ENCODE data around the gene HPCAL4. TPM values are rescaled to one million over a fixed set of nuclear protein-coding genes. Genes with fewer than 3 reads are reported as not detected.

The HPCAL4 gene
- polyA plus RNA-seq, 4 donors = 0.86 to 1.7 (median 1.0) TPM

- no peak for DNase-seq (ENCODE audit: low read depth in 4 of 4, low spot score in 3 of 4)
Measured at GRCh38 chr1:39678889-39679288, 12.3 kb downstream of the HPCAL4 start.

GRCh38 chr1:39677645-39678044 is 13.6 kb downstream of the HPCAL4 start:
- DNase-seq (ENCODE audit: low read depth in 4 of 4, low spot score in 3 of 4) = no peak

- DNase-seq (ENCODE audit: low read depth in 4 of 4, low spot score in 3 of 4) = no peak
Measured at GRCh38 chr1:39676948-39677548, 14.2 kb downstream of the HPCAL4 start.

GRCh38 chr1:39675220-39675619 is 16.0 kb downstream of the HPCAL4 start:
- DNase-seq (ENCODE audit: low read depth in 4 of 4, low spot score in 3 of 4) = no peak

- DNase-seq (ENCODE audit: low read depth in 4 of 4, low spot score in 3 of 4) = no peak
Measured at GRCh38 chr1:39673215-39673614, 18.0 kb downstream of the HPCAL4 start.

GRCh38 chr1:39672551-39672947 is 18.7 kb downstream of the HPCAL4 start:
- no peak for DNase-seq (ENCODE audit: low read depth in 4 of 4, low spot score in 3 of 4)

- DNase-seq (ENCODE audit: low read depth in 4 of 4, low spot score in 3 of 4) = no peak
Measured at GRCh38 chr1:39671793-39672550, 19.3 kb downstream of the HPCAL4 start, which contains the start of gene NT5C1A. TSS of gene NT5C1A (minus strand) at chr1:39672107. CDS start at chr1:39672038, 69 bp downstream.

GRCh38 chr1:39671433-39671792 is 19.8 kb downstream of the HPCAL4 start:
- no peak for DNase-seq (ENCODE audit: low read depth in 4 of 4, low spot score in 3 of 4)

GRCh38 chr1:39670689-39671088 is 20.5 kb downstream of the HPCAL4 start:
- no peak for DNase-seq (ENCODE audit: low read depth in 4 of 4, low spot score in 3 of 4)

- DNase-seq (ENCODE audit: low read depth in 4 of 4, low spot score in 3 of 4) = no peak
Measured at GRCh38 chr1:39668894-39669293, 22.3 kb downstream of the HPCAL4 start.

- DNase-seq (ENCODE audit: low read depth in 4 of 4, low spot score in 3 of 4) = no peak
Measured at GRCh38 chr1:39668111-39668510, 23.1 kb downstream of the HPCAL4 start.

GRCh38 chr1:39666772-39667171 is 24.5 kb downstream of the HPCAL4 start:
- DNase-seq (ENCODE audit: low read depth in 4 of 4, low spot score in 3 of 4) = no peak

- DNase-seq (ENCODE audit: low read depth in 4 of 4, low spot score in 3 of 4) = no peak
Measured at GRCh38 chr1:39663559-39663958, 27.7 kb downstream of the HPCAL4 start.

GRCh38 chr1:39662861-39663260 is 28.4 kb downstream of the HPCAL4 start:
- no peak for DNase-seq (ENCODE audit: low read depth in 4 of 4, low spot score in 3 of 4)

- no peak for DNase-seq (ENCODE audit: low read depth in 4 of 4, low spot score in 3 of 4)
Measured at GRCh38 chr1:39659538-39659937, 31.7 kb downstream of the HPCAL4 start.

GRCh38 chr1:39659110-39659509 is 32.1 kb downstream of the HPCAL4 start:
- DNase-seq (ENCODE audit: low read depth in 4 of 4, low spot score in 3 of 4) = no peak

GRCh38 chr1:39657923-39658485 is 33.2 kb downstream of the HPCAL4 start:
- peak in 2 of 4 donors; percentile 53 to 66 for DNase-seq (ENCODE audit: low read depth in 4 of 4, low spot score in 3 of 4)

GRCh38 chr1:39657402-39657801 is 33.8 kb downstream of the HPCAL4 start:
- DNase-seq (ENCODE audit: low read depth in 4 of 4, low spot score in 3 of 4) = no peak

GRCh38 chr1:39656391-39656790 is 34.8 kb downstream of the HPCAL4 start:
- DNase-seq (ENCODE audit: low read depth in 4 of 4, low spot score in 3 of 4) = no peak

- no peak for DNase-seq (ENCODE audit: low read depth in 4 of 4, low spot score in 3 of 4)
Measured at GRCh38 chr1:39655578-39656268, 35.5 kb downstream of the HPCAL4 start.

GRCh38 chr1:39654291-39654690 is 36.9 kb downstream of the HPCAL4 start:
- no peak for DNase-seq (ENCODE audit: low read depth in 4 of 4, low spot score in 3 of 4)

Measured in right renal pelvis (tissue), 4 donors.